Activated T-helper 17 cell treated with anti-CD3 and anti-CD28 coated beads, Interleukin-2, amount 50 U/mL, for 72 hours (primary cell): Measurements from ENCODE around the gene HNRNPC. TPM values are rescaled to one million over a fixed set of nuclear protein-coding genes. Genes with fewer than 3 reads are reported as not detected.
"Not testable (repeated sequence)": the region's sequence is repeated elsewhere in the genome, so short reads cannot be mapped to it uniquely, and the experiment has no call there.

Experiments used
- ATAC-seq: fragments of 150-1000 bp; cut with Tn5 transposase; replicated peaks from 2 replicates; pipeline ENCODE4 v1.10.0; 2021; ENCODE audit warnings: mild to moderate bottlenecking, moderate library complexity
- H3K27ac Mint-ChIP-seq: one replicate; pipeline ENCODE4 v1.8.0; 2022; ENCODE audit warnings: mixed read lengths
- H3K27me3 Mint-ChIP-seq: one replicate; pipeline ENCODE4 v1.8.0; 2022; ENCODE audit warnings: mixed read lengths
- H3K36me3 Mint-ChIP-seq: one replicate; pipeline ENCODE4 v1.8.0; 2022; ENCODE audit warnings: low read depth, mild to moderate bottlenecking, mixed read lengths
- H3K4me1 Mint-ChIP-seq: one replicate; pipeline ENCODE4 v1.8.0; 2022; ENCODE audit warnings: mixed read lengths
- H3K4me3 Mint-ChIP-seq: one replicate; pipeline ENCODE4 v1.8.0; 2022; ENCODE audit warnings: mild to moderate bottlenecking, mixed read lengths
- H3K9me3 Mint-ChIP-seq: one replicate; pipeline ENCODE4 v1.8.0; 2022; ENCODE audit warnings: mixed read lengths
- total RNA-seq, 2 donors: library from RNA; stranded (reverse); gene quantifications; one replicate each; pipeline ENCODE4 v1.2.3, GENCODE V29; 2022

The HNRNPC gene
- total RNA-seq = 100 to 1,000 TPM; 720 to 984 TPM

GRCh38 chr14:21269252-21270046, at the start of gene HNRNPC:
TSS of gene HNRNPC (minus strand) at chr14:21269442. CDS start at chr14:21234193, 35,249 bp downstream.
- peaks cover 7% of the 10 kb centered on the region for H3K4me1 Mint-ChIP-seq
- H3K27ac Mint-ChIP-seq = peak within 1 kb of the TSS; percentile 99
- peaks cover 54% of the 10 kb centered on the region for H3K36me3 Mint-ChIP-seq
- peak; percentile 92 for ATAC-seq
- H3K9me3 Mint-ChIP-seq = no peaks in the 10 kb centered on the region
- no peaks in the 10 kb centered on the region for H3K27me3 Mint-ChIP-seq
- peak within 1 kb of the TSS; percentile 94 for H3K4me3 Mint-ChIP-seq

DNA sequence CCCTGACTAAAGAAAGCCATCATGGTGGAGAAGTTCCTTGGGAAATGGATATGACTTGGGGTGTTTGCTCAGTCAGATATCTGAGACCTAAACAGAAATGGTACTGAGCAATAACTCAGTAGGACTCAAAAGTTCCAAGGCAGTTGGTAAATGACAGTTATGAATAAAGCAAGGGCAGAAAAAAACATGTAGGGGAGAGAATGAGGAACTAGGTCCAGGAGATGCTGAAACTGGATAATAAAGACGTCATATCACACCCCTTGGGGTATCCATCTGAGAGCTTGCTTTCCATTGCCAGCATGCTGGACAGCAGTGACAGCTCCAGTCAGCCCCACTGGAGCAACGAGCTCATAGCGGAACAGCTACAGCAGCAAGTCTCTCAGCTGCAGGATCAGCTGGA, 48.2 kb upstream of the HNRNPC start:
- no peaks in the 10 kb centered on the region for H3K9me3 Mint-ChIP-seq
- no peak for ATAC-seq
- H3K27ac Mint-ChIP-seq = no peak overlapping the region
- H3K27me3 Mint-ChIP-seq = peaks cover under 1% of the 10 kb centered on the region
- H3K36me3 Mint-ChIP-seq = no peaks in the 10 kb centered on the region
- H3K4me1 Mint-ChIP-seq = peaks cover 10% of the 10 kb centered on the region
- no peak overlapping the region for H3K4me3 Mint-ChIP-seq

DNA sequence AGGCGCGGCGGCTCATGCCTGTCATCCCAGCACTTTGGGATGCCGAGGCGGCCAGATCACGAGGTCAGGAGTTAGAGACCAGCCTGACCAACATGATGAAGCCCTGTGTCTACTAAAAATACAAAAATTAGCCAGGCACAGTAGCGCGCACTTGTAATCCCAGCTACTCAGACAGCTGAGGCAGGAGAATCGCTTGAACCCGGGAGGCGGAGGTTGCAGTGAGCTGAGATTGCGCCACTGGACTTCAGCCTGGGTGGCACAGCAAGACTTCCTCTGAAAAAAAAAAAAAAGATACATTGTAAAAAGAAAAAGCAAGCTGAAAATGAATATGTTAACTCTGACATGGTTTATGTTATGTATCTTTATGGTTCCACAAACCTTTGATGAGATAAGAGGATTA, 44.3 kb upstream of the HNRNPC start:
- Mint-ChIP-seq H3K27ac (no peak overlapping the region), H3K36me3 (no peaks in the 10 kb centered on the region), H3K9me3 (no peaks in the 10 kb centered on the region), H3K4me1 (peaks cover 10% of the 10 kb centered on the region), H3K27me3 (no peaks in the 10 kb centered on the region), H3K4me3 (no peak overlapping the region)
- ATAC-seq = no peak

GRCh38 chr14:21311614-21312013, 42.4 kb upstream of the HNRNPC start:
- H3K36me3 Mint-ChIP-seq = no peaks in the 10 kb centered on the region
- no peak overlapping the region for H3K4me3 Mint-ChIP-seq

DNA sequence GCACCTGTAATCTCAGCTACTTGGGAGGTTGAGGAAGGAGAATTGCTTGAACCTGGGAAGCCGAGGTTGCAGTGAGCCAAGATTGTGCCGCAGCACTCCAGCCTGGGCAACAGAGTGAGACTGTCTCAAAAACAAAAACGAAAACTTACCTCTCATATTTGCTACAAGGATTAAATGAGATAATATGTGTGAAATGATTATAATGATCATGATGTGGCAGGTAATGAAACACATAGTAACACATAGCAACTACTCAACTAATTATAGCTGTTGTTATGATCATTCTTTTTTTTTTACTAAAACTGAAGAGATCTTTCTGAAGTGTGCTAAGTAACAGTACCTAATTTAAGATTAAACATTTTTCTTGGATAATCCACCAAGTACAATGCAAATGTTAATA, 40.7 kb upstream of the HNRNPC start:
- H3K27me3 Mint-ChIP-seq = no peaks in the 10 kb centered on the region
- peaks cover 17% of the 10 kb centered on the region for H3K4me1 Mint-ChIP-seq
- no peaks in the 10 kb centered on the region for H3K9me3 Mint-ChIP-seq
- no peak overlapping the region for H3K27ac Mint-ChIP-seq
- H3K36me3 Mint-ChIP-seq = no peaks in the 10 kb centered on the region
- ATAC-seq = no peak
- peak overlapping the region; percentile 82 for H3K4me3 Mint-ChIP-seq

More at GRCh38 chr14:21311614-21312013, 42.4 kb upstream of the HNRNPC start:
- Mint-ChIP-seq H3K27me3 (no peaks in the 10 kb centered on the region), H3K27ac (no peak overlapping the region), H3K4me1 (peaks cover 17% of the 10 kb centered on the region), H3K9me3 (no peaks in the 10 kb centered on the region)
- no peak for ATAC-seq

GRCh38 chr14:21309238-21309636, 40.0 kb upstream of the HNRNPC start:
- H3K27ac Mint-ChIP-seq = peak overlapping the region; percentile 81
- H3K36me3 Mint-ChIP-seq = no peaks in the 10 kb centered on the region
- H3K9me3 Mint-ChIP-seq = no peaks in the 10 kb centered on the region

DNA sequence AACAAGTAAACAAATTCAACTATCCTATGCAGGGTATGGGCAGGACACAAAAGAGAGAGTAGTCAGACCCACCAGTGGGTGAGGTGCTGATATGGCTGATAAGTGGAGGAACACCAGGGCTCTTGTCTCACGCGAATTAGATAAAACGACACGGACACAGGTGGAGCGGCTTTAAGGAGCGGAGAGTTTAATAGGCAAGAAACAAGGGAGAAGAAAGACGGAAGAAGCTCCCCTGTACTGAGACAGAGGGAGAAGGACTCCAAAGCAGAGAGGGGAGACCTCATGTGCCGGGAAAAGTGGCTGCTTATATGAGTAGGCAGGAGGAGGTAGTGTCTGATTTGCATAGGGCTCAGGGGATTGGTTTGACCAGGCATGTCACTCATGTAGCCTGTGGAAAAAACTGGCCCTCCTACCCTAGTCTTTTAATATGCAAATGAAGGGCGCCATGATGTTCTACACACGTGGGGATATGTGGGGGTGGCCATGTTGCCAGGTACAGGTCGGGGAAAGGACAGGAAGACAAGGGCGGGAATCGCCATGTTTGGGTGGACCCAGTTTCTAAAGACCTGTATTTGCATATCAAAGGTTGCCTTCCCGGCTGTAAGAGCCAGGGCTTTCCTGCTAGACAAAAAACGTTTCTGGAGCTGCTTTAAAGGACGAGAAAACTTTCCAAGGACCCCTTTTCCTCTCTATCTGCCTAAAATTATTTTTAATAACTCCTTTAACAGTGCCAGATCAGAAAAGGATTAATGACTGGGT, 39.4 kb upstream of the HNRNPC start:
- Mint-ChIP-seq H3K36me3 (no peaks in the 10 kb centered on the region), H3K4me3 (peak overlapping the region; percentile 82), H3K27ac (peak overlapping the region; percentile 81), H3K4me1 (peaks cover 17% of the 10 kb centered on the region), H3K9me3 (no peaks in the 10 kb centered on the region), H3K27me3 (no peaks in the 10 kb centered on the region)
- ATAC-seq = peak; percentile 91

More at GRCh38 chr14:21309238-21309636, 40.0 kb upstream of the HNRNPC start:
- peaks cover 17% of the 10 kb centered on the region for H3K4me1 Mint-ChIP-seq
- no peak for ATAC-seq
- no peaks in the 10 kb centered on the region for H3K27me3 Mint-ChIP-seq
- H3K4me3 Mint-ChIP-seq = peak overlapping the region; percentile 82

- H3K36me3 Mint-ChIP-seq = no peaks in the 10 kb centered on the region
- H3K27ac Mint-ChIP-seq = peak overlapping the region; percentile 81
- H3K9me3 Mint-ChIP-seq = no peaks in the 10 kb centered on the region
- H3K27me3 Mint-ChIP-seq = no peaks in the 10 kb centered on the region
- peaks cover 17% of the 10 kb centered on the region for H3K4me1 Mint-ChIP-seq
- peak overlapping the region; percentile 82 for H3K4me3 Mint-ChIP-seq
- no peak for ATAC-seq
Measured at GRCh38 chr14:21308132-21308478, 38.9 kb upstream of the HNRNPC start.

- Mint-ChIP-seq H3K36me3 (no peaks in the 10 kb centered on the region), H3K27ac (no peak overlapping the region), H3K4me3 (peak overlapping the region; percentile 82), H3K4me1 (peaks cover 17% of the 10 kb centered on the region), H3K27me3 (no peaks in the 10 kb centered on the region), H3K9me3 (no peaks in the 10 kb centered on the region)
- ATAC-seq = no peak
Measured at GRCh38 chr14:21307637-21308036, 38.4 kb upstream of the HNRNPC start.

- ATAC-seq, H3K4me3 Mint-ChIP-seq, H3K36me3 Mint-ChIP-seq, H3K4me1 Mint-ChIP-seq, H3K27me3 Mint-ChIP-seq, H3K27ac Mint-ChIP-seq, H3K9me3 Mint-ChIP-seq: not testable (repeated sequence)
Measured at GRCh38 chr14:21302836-21303140, 33.5 kb upstream of the HNRNPC start.

GRCh38 chr14:21302013-21302835, 33.0 kb upstream of the HNRNPC start:
- no peak overlapping the region for H3K4me3 Mint-ChIP-seq
- H3K27ac Mint-ChIP-seq = no peak overlapping the region
- no peaks in the 10 kb centered on the region for H3K4me1 Mint-ChIP-seq
- no peak for ATAC-seq
- H3K9me3 Mint-ChIP-seq = no peaks in the 10 kb centered on the region
- no peaks in the 10 kb centered on the region for H3K36me3 Mint-ChIP-seq
- H3K27me3 Mint-ChIP-seq = no peaks in the 10 kb centered on the region

DNA sequence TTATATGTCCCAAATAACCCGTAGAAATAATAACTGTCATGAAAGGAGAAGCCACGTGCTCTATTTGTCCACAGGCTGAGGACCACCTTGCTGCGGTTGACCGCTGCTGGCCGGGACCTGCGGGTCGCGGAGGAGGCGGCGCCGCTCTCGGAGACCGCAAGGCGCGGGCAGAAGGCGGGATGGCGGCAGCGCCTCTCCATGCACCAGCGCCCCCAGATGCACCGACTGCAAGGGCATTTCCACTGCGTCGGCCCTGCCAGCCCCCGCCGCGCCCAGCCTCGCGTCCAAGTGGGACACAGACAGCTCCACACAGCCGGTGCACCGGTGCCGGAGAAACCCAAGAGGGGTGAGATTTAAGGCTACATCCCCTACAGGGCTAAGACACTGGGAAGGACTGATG, 31.6 kb upstream of the HNRNPC start:
- Mint-ChIP-seq H3K27me3 (no peaks in the 10 kb centered on the region), H3K4me1 (no peaks in the 10 kb centered on the region), H3K4me3 (peak overlapping the region; percentile 25), H3K27ac (no peak overlapping the region), H3K36me3 (no peaks in the 10 kb centered on the region), H3K9me3 (no peaks in the 10 kb centered on the region)
- ATAC-seq = peak; percentile 35

DNA sequence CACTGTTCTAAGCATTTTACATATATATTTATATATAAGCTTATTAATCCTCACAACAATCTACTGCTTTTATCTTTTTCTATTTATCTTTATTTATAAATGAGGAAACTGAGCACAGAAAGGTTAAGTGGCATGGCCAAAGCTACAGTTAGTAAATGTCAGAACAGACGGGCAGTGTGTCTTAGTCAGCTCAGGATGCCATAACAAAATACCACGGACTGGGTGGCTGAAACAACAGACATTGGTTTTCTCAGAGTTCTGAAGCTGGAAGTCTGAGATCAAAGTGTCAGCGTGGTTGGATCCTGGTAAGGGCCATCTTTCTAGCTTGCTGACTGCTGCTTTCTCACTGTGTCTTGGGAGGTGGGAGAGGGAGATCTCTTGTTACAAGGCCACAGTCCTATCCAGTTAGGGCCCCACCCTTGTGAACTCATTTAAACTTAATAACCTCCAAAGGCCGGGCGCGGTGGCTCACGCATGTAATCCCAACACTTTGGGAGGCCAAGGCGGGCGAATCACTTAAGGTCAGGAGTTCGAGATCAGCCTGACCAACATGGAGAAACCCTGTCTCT, 30.4 kb upstream of the HNRNPC start:
- Mint-ChIP-seq H3K4me3 (no peak overlapping the region), H3K36me3 (no peaks in the 10 kb centered on the region), H3K9me3 (no peaks in the 10 kb centered on the region), H3K27me3 (no peaks in the 10 kb centered on the region), H3K4me1 (no peaks in the 10 kb centered on the region), H3K27ac (no peak overlapping the region)
- ATAC-seq = peak; percentile 31

- no peaks in the 10 kb centered on the region for H3K36me3 Mint-ChIP-seq
- H3K4me1 Mint-ChIP-seq = no peaks in the 10 kb centered on the region
- no peak overlapping the region for H3K4me3 Mint-ChIP-seq
- no peaks in the 10 kb centered on the region for H3K27me3 Mint-ChIP-seq
- no peak for ATAC-seq
- H3K9me3 Mint-ChIP-seq = no peaks in the 10 kb centered on the region
- H3K27ac Mint-ChIP-seq = no peak overlapping the region
Measured at GRCh38 chr14:21298358-21298757, 29.1 kb upstream of the HNRNPC start.
